K562 (cell line): ENCODE data around the gene BNIPL. TPM values are rescaled to one million over a fixed set of nuclear protein-coding genes. Genes with fewer than 3 reads are reported as not detected.

Experiments used
- ASH1L ChIP-seq: fragments of 450-650 bp; IDR thresholded peaks from 2 replicates; pipeline ENCODE4 v1.6.1; 2018; ENCODE audit warnings: borderline replicate concordance, mild to moderate bottlenecking, low read depth; ENCODE audit not compliant: partially characterized antibody
- E2F3 ChIP-seq: fragments of 250-450 bp; sonication (Bioruptor Pico); IDR thresholded peaks from 2 replicates; pipeline ENCODE4 v1.4.0; 2020; ENCODE audit warnings: mild to moderate bottlenecking
- ERF ChIP-seq: fragments of 450-650 bp; formaldehyde crosslinking; IDR thresholded peaks from 2 replicates; pipeline ENCODE4 v1.4.0; 2020; ENCODE audit warnings: mild to moderate bottlenecking, mixed read lengths
- FIP1L1 ChIP-seq: fragments of 200-400 bp; formaldehyde crosslinking; IDR thresholded peaks from 2 replicates; pipeline ENCODE4 v1.6.1; 2018; ENCODE audit warnings: mild to moderate bottlenecking, low read depth, low read length; ENCODE audit not compliant: poor library complexity, severe bottlenecking
- FOXK1 ChIP-seq: sonication (generic); formaldehyde crosslinking; IDR thresholded peaks from 2 replicates; pipeline ENCODE4 v1.8.0; 2022; ENCODE audit warnings: missing genetic modification reagents, mild to moderate bottlenecking, borderline replicate concordance
- ILK ChIP-seq: fragments of 450-650 bp; IDR thresholded peaks from 2 replicates; pipeline ENCODE4 v1.6.1; 2016; ENCODE audit warnings: missing genetic modification characterization, low read depth, mild to moderate bottlenecking, missing compliant biosample characterization, moderate library complexity, borderline replicate concordance
- JUNB ChIP-seq: fragments of 450-650 bp; formaldehyde crosslinking; conservative IDR thresholded peaks from 2 replicates; pipeline ENCODE4 v1.4.0; 2020; ENCODE audit warnings: mild to moderate bottlenecking
- MCM5 ChIP-seq: fragments of 450-650 bp; IDR thresholded peaks from 2 replicates; pipeline ENCODE4 v1.6.1; 2016; ENCODE audit warnings: low read depth
- NELFE ChIP-seq: IDR thresholded peaks from 2 replicates; pipeline ENCODE4 v1.6.1; 2011; ENCODE audit warnings: mild to moderate bottlenecking; ENCODE audit not compliant: insufficient read depth, insufficient read length
- NR3C1 ChIP-seq: sonication (generic); formaldehyde crosslinking; IDR thresholded peaks from 2 replicates; pipeline ENCODE4 v1.8.1; 2022; ENCODE audit warnings: missing genetic modification reagents
- PHF20 ChIP-seq: fragments of 450-650 bp; IDR thresholded peaks from 2 replicates; pipeline ENCODE4 v1.6.1; 2018; ENCODE audit not compliant: partially characterized antibody
- SIN3B ChIP-seq: fragments of 450-650 bp; IDR thresholded peaks from 2 replicates; pipeline ENCODE4 v1.6.1; 2017; ENCODE audit warnings: low read depth, mild to moderate bottlenecking, moderate library complexity
- SMAD1 ChIP-seq: fragments of 150-350 bp; IDR thresholded peaks from 2 replicates; pipeline ENCODE4 v1.6.1; 2014; ENCODE audit warnings: low read length, low read depth; ENCODE audit not compliant: partially characterized antibody
- SP2 ChIP-seq: IDR thresholded peaks from 2 replicates; pipeline ENCODE4 v1.6.1; 2011; ENCODE audit warnings: mild to moderate bottlenecking, low read depth, low read length, moderate library complexity; ENCODE audit not compliant: poor library complexity, severe bottlenecking; ENCODE audit errors: extremely low read depth
- XRCC5 ChIP-seq: fragments of 200-400 bp; formaldehyde crosslinking; IDR thresholded peaks from 2 replicates; pipeline ENCODE4 v1.6.1; 2017; ENCODE audit warnings: low read depth, mild to moderate bottlenecking, low read length
- ZNF584 ChIP-seq: fragments of 200-800 bp; sonication (Bioruptor generic); IDR thresholded peaks from 2 replicates; pipeline ENCODE4 v1.6.1; 2016; ENCODE audit warnings: low read depth, mild to moderate bottlenecking, missing genetic modification characterization, missing compliant biosample characterization
- ZNF696 ChIP-seq: fragments of 250-450 bp; sonication (Bioruptor Pico); conservative IDR thresholded peaks from 2 replicates; pipeline ENCODE4 v1.4.0; 2020; ENCODE audit warnings: mild to moderate bottlenecking, moderate library complexity
- polyA plus RNA-seq, 8 experiments: library from polyadenylated mRNA; depleted of rRNA in 4 of 8; stranded (reverse) in 5 of 8; unstranded in 3 of 8; fragments of >200 nt; fragmentation: Nextera tagmentation in 2 of 8; fragmentation: Illumina TruSeq in 1 of 8; extraction: Ambion mirVana in 2 of 8; extraction: Trizol in 1 of 8; gene quantifications; 2 replicates each; pipeline versions ENCODE4 v1.2.1 to v1.2.3, GENCODE V29; 2011 to 2014; ENCODE audit warnings: inconsistent platforms in 1 of 8, missing spikeins in 1 of 8
- total RNA-seq, 7 experiments: library from RNA; depleted of rRNA in 6 of 7; stranded (reverse); fragments of >200 nt in 6 of 7; fragmentation: Illumina TruSeq in 2 of 7; extraction: Trizol in 2 of 7; gene quantifications; 2 replicates each; pipeline versions ENCODE4 v1.2.1 to v1.2.3, GENCODE V29; 2011 to 2021; ENCODE audit warnings: low replicate concordance in 1 of 7
- TF ChIP-seq, protein P1 (sequence below): IDR thresholded peaks from 2 replicates; pipeline ENCODE4 v1.6.1; 2011; ENCODE audit not compliant: insufficient read length; ENCODE audit errors: extremely low read depth
- TF ChIP-seq, protein P2 (sequence below): IDR thresholded peaks from 3 replicates; pipeline ENCODE4 v1.6.1; 2011; ENCODE audit warnings: borderline replicate concordance, mild to moderate bottlenecking, moderate library complexity; ENCODE audit not compliant: insufficient read length; ENCODE audit errors: extremely low read depth
- TF ChIP-seq, protein P3 (sequence below): fragments of 250-450 bp; sonication (Bioruptor Pico); IDR thresholded peaks from 2 replicates; pipeline ENCODE4 v1.4.0; 2020; ENCODE audit warnings: mild to moderate bottlenecking, moderate library complexity
- TF ChIP-seq, protein P4 (sequence below), 2 experiments: fragments of 450-650 bp in 1 of 2; sonication (generic) in 1 of 2; formaldehyde crosslinking; conservative IDR thresholded peaks; 2 replicates each; pipeline versions ENCODE4 v1.4.0 to v1.8.1; 2020 to 2022; ENCODE audit warnings: mild to moderate bottlenecking in 1 of 2, missing genetic modification reagents in 1 of 2

BNIPL gene
- total and polyA plus RNA-seq, 9 of the 15 experiments (the other 6 are each of a cell fraction or from before 2014, with no cell fraction given): 0.08 to 1.4 (median 0.68) TPM

DNA sequence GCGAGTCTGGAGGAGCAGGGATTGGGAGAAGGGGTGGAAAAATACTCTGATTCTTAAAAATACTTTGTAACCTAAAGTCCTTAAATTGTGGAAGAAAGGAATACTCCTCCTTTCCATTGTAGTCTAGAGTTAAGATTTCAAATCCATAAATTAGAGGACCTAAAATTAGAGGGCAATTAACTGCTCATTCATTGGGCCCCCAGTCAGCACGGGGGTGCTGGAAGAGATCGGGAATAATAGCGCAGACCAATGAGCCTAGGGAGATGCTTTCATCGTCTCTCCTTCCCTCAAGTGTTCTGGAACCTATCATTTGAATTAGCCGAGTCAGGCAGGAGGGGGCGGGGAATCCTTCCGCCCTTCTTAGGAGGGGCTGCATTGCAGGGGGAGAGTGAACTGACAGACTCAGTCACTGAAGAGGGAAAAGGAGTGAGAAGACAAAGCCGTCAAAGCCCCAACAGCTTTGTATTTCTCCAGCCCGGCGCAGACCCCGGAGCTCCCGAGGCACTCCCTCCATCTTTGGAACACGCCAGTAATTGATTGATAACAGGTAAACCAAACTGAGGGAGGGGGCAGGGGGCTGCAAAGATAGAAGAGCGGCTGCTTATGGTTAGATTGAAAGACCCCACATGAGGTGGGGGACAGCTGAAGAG is 23.7 kb downstream of the BNIPL start, which contains the start of gene MLLT11 (continued):
- TF ChIP-seq ZNF696 (CRISPR knock-in tag) (no peak), E2F3 (no peak), NELFE (no peak), SMAD1 (no peak), FOXK1 (no peak), JUNB (CRISPR knock-in tag) (no peak), ERF (CRISPR knock-in tag) (no peak), SP2 (no peak), SIN3B (no peak), XRCC5 (no peak), MCM5 (no peak), PHF20 (no peak), ASH1L (no peak), ILK (no peak), FIP1L1 (no peak), ZNF584 (CRISPR knock-in tag) (no peak), NR3C1 (no peak)
- TF ChIP-seq, protein P1, sequence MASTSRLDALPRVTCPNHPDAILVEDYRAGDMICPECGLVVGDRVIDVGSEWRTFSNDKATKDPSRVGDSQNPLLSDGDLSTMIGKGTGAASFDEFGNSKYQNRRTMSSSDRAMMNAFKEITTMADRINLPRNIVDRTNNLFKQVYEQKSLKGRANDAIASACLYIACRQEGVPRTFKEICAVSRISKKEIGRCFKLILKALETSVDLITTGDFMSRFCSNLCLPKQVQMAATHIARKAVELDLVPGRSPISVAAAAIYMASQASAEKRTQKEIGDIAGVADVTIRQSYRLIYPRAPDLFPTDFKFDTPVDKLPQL: no peak
- TF ChIP-seq, protein P2, sequence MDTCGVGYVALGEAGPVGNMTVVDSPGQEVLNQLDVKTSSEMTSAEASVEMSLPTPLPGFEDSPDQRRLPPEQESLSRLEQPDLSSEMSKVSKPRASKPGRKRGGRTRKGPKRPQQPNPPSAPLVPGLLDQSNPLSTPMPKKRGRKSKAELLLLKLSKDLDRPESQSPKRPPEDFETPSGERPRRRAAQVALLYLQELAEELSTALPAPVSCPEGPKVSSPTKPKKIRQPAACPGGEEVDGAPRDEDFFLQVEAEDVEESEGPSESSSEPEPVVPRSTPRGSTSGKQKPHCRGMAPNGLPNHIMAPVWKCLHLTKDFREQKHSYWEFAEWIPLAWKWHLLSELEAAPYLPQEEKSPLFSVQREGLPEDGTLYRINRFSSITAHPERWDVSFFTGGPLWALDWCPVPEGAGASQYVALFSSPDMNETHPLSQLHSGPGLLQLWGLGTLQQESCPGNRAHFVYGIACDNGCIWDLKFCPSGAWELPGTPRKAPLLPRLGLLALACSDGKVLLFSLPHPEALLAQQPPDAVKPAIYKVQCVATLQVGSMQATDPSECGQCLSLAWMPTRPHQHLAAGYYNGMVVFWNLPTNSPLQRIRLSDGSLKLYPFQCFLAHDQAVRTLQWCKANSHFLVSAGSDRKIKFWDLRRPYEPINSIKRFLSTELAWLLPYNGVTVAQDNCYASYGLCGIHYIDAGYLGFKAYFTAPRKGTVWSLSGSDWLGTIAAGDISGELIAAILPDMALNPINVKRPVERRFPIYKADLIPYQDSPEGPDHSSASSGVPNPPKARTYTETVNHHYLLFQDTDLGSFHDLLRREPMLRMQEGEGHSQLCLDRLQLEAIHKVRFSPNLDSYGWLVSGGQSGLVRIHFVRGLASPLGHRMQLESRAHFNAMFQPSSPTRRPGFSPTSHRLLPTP: no peak
- TF ChIP-seq, protein P3, sequence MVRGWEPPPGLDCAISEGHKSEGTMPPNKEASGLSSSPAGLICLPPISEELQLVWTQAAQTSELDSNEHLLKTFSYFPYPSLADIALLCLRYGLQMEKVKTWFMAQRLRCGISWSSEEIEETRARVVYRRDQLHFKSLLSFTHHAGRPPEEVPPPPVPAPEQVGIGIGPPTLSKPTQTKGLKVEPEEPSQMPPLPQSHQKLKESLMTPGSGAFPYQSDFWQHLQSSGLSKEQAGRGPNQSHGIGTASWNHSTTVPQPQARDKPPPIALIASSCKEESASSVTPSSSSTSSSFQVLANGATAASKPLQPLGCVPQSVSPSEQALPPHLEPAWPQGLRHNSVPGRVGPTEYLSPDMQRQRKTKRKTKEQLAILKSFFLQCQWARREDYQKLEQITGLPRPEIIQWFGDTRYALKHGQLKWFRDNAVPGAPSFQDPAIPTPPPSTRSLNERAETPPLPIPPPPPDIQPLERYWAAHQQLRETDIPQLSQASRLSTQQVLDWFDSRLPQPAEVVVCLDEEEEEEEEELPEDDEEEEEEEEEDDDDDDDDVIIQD: no peak
- TF ChIP-seq, protein P4, sequence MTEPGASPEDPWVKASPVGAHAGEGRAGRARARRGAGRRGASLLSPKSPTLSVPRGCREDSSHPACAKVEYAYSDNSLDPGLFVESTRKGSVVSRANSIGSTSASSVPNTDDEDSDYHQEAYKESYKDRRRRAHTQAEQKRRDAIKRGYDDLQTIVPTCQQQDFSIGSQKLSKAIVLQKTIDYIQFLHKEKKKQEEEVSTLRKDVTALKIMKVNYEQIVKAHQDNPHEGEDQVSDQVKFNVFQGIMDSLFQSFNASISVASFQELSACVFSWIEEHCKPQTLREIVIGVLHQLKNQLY (CRISPR knock-in tag; conservative IDR thresholded peaks at IDR 0.05): no peak
